Right lobe of liver (tissue), 4 donors: ENCODE measurements around the gene WDR27.

Experiments
- POLR2A ChIP-seq: fragments of 450-650 bp; IDR thresholded peaks from one replicate; pipeline ENCODE4 v1.6.1; 2017; ENCODE audit warnings: antibody characterized with exemption, mild to moderate bottlenecking
- TF ChIP-seq, protein P1 (sequence below), 4 donors: fragments of 200-600 bp in 3 of 4; fragments of 450-650 bp in 1 of 4; IDR thresholded peaks; one replicate each; pipeline versions ENCODE4 v1.5.1 to v1.8.0; 2016 to 2022; ENCODE audit warnings: antibody characterized with exemption in 4 of 4, mild to moderate bottlenecking in 2 of 4
- donor health status: DM: no; HTN: no; CAD: no.
- donor health status: DM: no; HTN: no; CAD: no.
- donor health status: DM: no; HTN: yes; CAD: no.

DNA sequence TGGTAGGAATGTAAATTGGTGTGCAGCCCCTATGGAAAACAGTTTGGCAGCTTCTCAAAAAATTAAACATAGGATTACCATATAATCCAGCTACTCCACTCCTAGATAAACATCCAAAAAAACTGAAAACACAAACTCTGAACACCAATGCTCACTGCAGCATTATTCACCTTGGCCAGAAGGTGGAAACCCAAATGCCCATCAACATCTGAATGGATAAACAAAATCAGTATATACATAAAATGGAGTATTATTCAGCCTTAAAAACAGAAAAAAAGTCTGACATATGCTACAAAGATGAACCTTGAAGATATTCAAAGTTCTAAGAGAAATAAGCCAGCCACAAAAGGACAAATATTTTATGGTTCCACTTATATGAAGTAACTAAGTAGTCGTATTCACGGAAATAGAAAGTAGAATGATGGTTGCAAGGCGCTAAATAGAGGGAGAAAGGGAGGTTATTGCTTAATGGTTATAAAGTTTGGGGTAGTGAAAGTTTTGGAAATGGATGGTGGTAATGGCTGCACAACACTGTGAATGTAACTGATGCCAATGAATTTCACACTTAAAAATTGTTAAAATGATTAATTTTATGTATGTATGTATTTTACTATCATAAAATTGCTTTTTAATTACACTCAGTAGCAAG is 18.5 kb upstream of the WDR27 start:
- TF ChIP-seq, protein P1, sequence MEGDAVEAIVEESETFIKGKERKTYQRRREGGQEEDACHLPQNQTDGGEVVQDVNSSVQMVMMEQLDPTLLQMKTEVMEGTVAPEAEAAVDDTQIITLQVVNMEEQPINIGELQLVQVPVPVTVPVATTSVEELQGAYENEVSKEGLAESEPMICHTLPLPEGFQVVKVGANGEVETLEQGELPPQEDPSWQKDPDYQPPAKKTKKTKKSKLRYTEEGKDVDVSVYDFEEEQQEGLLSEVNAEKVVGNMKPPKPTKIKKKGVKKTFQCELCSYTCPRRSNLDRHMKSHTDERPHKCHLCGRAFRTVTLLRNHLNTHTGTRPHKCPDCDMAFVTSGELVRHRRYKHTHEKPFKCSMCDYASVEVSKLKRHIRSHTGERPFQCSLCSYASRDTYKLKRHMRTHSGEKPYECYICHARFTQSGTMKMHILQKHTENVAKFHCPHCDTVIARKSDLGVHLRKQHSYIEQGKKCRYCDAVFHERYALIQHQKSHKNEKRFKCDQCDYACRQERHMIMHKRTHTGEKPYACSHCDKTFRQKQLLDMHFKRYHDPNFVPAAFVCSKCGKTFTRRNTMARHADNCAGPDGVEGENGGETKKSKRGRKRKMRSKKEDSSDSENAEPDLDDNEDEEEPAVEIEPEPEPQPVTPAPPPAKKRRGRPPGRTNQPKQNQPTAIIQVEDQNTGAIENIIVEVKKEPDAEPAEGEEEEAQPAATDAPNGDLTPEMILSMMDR (IDR thresholded peaks at IDR 0.05) = peak in 1 of 4 donors; percentile 12
- no peak for TF ChIP-seq POLR2A
